ENCODE results near the gene FZR1.
"Not testable (repeated sequence)": the region's sequence is repeated elsewhere in the genome, so short reads cannot be mapped to it uniquely, and the experiment has no call there.

FZR1 gene

DNA sequence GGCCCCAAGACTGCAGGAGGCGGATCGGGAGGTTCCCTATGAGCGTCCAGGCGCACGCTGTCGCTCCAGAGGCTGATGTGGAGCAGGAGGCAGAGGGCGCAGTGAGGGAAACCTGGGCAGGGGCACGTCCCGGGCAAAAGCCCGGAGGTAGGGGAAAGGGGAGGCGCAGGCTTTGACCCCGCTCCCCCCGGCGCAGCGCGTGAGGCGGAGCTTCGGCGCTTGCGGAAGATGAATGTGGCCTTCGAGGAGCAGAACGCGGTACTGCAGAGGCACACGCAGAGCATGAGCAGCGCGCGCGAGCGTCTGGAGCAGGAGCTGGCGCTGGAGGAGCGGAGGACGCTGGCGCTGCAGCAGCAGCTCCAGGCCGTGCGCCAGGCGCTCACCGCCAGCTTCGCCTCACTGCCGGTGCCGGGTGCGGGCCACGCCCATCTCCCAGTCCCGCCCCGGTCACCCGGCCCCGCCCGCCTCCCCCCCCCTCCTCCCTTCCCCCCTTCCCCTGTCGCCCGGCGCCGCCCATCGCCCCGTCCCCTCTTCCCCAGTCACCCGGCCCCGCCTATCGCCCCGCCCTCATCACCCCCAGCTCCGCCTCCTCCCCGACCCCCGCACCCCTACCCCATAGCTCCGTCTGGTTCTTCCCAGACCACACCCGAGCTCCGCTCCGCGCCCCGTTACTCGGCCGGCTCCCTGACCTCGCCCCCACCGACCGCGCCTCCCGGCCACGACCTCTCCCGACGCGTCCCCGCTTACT lies 70.8 kb downstream of the FZR1 start:
- peak; percentile 82 for DNase-seq

GRCh38 chr19:3577723-3578344 lies 71.7 kb downstream of the FZR1 start:
- no peak for DNase-seq

GRCh38 chr19:3578390-3578789 lies 72.3 kb downstream of the FZR1 start:
- no peak for DNase-seq

GRCh38 chr19:3580156-3580934 lies 74.2 kb downstream of the FZR1 start:
- DNase-seq, result no peak

DNA sequence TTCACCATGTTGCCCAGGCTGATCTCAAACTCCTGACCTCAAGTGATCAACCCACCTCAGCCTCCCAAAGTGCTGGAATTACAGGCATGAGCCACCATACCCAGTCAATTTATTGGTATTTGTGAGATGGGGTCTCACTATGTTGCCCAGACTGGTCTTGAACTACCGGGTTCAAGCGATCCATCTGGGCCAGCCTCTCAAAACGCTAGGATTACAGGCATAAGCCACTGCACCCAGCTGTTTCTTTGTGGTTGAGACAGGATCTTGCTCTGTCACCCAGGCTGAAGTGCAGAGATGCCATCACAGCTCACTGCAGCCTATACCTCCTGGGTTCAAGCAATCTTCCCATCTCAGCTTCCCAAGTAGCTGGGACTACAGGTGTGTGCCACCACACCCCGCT lies 75.7 kb downstream of the FZR1 start:
- DNase-seq, result not testable (repeated sequence)

DNA sequence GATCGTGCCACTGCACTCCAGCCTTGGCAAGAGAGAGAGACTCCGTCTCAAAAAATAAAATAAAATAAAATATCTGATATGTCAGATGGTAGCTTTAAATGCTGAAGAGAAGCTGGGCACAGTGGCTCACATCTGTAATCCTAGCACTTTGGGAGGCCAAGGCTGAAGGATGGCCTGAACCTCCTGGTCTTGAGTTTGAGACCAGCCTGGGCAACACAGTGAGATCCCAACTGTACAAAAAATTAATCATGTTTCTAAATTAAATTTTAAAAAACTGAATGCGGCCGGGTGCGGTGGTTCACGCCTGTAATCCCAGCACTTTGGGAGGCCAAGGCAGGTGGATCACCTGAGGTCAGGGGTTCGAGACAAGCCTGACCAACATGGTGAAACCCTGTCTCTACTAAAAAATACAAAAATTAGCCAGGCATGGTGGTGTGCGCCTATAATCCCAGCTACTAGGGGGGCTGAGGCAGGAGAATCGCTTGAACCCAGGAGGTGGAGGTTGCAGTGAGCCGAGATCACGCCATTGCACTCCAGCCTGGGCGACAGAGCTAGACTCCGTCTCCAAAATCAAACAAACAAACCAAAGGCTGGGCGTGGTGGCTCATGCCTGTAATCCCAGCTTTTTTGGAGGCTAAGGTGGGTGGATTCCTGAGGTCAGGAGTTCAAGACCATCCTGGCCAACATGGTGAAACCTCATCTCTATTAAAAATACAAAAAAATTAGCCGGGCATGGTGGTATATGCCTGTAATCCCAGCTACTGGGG lies 78.1 kb downstream of the FZR1 start:
- not testable (repeated sequence) for DNase-seq

DNA sequence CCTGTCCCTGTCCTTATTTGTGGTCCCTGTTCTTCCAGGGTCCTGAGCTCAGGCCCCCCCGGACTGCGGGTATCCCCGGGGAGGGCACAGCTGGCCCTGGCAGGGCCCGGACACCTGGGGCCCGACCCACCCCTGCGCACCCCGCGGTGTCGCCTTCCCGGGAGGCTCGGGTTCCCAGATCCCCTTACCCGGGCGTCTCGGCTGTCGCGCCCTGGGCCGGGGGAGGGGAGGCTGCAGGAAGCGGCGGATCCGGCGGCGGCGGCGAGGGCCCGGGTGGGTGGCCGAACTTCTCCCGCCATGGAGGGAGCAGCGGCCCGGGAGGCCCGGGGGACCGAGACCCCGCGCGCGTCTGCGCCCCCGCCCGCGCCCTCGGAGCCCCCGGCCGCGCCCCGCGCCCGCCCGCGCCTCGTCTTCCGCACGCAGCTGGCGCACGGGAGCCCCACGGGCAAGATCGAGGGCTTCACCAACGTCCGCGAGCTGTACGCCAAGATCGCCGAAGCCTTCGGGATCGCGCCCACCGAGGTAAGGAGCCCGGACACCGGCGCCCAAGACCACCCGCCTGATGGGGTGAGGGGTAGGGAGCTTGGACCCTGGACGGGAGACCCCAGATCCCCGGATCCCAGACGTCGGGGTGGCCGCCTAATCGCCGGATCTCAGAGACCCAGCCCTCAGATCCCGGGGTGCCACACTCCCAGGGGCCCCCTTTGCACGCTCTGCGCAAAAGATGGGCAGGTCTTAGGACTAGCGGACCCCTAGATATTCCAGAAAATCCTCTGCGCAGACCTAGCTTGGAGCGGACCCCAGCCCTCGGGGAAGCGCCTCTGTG lies 79.4 kb downstream of the FZR1 start, which contains the start of gene GIPC3:
GIPC3 (plus strand) TSS at position 178 of the 826 bp plus-strand sequence; CDS start at position 298, 120 bp downstream.
- no peak for DNase-seq

- no peak for DNase-seq
Observed at GRCh38 chr19:3586127-3586626, 80.1 kb downstream of the FZR1 start.

GRCh38 chr19:3586707-3587346 lies 80.7 kb downstream of the FZR1 start:
- no peak for DNase-seq

Data from right forelimb (tissue), 1 donor.